Measurements from ENCODE around the gene SPRTN.

DNA sequence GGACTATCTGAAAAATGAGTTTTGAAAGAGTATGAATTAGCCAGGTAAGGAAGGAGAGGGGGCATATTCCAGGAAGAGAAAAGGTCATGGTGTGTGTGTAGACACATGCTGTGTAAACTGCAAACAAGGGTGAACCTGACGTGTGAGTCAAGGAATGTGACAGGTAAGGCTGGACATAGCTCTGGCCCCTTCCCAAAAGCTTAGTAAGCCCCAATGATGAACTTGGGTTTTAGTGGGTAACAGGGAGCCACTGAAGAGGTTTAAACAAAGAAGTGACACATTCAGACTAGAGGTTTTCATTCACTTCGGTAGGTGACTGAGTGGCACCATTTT is 47.3 kb downstream of the SPRTN start:
- TF ChIP-seq, protein P1, sequence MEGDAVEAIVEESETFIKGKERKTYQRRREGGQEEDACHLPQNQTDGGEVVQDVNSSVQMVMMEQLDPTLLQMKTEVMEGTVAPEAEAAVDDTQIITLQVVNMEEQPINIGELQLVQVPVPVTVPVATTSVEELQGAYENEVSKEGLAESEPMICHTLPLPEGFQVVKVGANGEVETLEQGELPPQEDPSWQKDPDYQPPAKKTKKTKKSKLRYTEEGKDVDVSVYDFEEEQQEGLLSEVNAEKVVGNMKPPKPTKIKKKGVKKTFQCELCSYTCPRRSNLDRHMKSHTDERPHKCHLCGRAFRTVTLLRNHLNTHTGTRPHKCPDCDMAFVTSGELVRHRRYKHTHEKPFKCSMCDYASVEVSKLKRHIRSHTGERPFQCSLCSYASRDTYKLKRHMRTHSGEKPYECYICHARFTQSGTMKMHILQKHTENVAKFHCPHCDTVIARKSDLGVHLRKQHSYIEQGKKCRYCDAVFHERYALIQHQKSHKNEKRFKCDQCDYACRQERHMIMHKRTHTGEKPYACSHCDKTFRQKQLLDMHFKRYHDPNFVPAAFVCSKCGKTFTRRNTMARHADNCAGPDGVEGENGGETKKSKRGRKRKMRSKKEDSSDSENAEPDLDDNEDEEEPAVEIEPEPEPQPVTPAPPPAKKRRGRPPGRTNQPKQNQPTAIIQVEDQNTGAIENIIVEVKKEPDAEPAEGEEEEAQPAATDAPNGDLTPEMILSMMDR (IDR thresholded peaks at IDR 0.05; ENCODE audit: low read depth, low read length) = no peak
- no peak for TF ChIP-seq EZH2phosphoT487 (IDR thresholded peaks at IDR 0.05; ENCODE audit: low read depth)

Measured in OCI-LY3 (cell line).